Caco-2 (cell line): ENCODE data around the gene C14orf180. TPM values are rescaled to one million over a fixed set of nuclear protein-coding genes. Genes with fewer than 3 reads are reported as not detected.
"Not testable (repeated sequence)": the region's sequence is repeated elsewhere in the genome, so short reads cannot be mapped to it uniquely, and the experiment has no call there.

Source experiments
- BruUV-seq: library from RNA; stranded (reverse); fragments of 400-500 nt; replicated peaks from 2 replicates; lab custom pipeline; 2021; lab: Mats Ljungman, UMichigan
- CTCF ChIA-PET: fragments of 300-600 bp; sonication (Branson Sonifier 250); formaldehyde crosslinking; loops from one replicate; lab custom pipeline; 2022; ENCODE audit warnings: antibody characterized with exemption; lab: Charles Lee
- POLR2A ChIA-PET: fragments of 300-600 bp; sonication (Branson Sonifier 250); formaldehyde crosslinking; loops from one replicate; lab custom pipeline; 2022; ENCODE audit warnings: antibody characterized with exemption; lab: Charles Lee
- DNase-seq, 2 experiments: peaks; one replicate each; pipeline versions ENCODE4 v3.0.0 to v3.0.0-alpha.2; 2020 to 2022
- H3K27me3 ChIP-seq: replicated peaks from 2 replicates; pipeline ENCODE4 v1.6.0; 2011; ENCODE audit warnings: low read length; ENCODE audit not compliant: control insufficient read depth, insufficient read depth
- H3K36me3 ChIP-seq: 2 replicates; pipeline ENCODE4 v1.5.1; 2011; ENCODE audit warnings: low read length; ENCODE audit not compliant: control insufficient read depth, insufficient read depth
- H3K4me1 ChIP-seq: fragments of 250-450 bp; sonication (Bioruptor Pico); 2 replicates; pipeline ENCODE4 v1.5.1; 2020; ENCODE audit warnings: mild to moderate bottlenecking
- H3K4me3 ChIP-seq: 2 replicates; pipeline ENCODE4 v1.5.1; 2011; ENCODE audit warnings: low read depth, mild to moderate bottlenecking, control low read depth, low read length
- H3K9me3 ChIP-seq: fragments of 250-450 bp; sonication (Bioruptor Pico); 2 replicates; pipeline ENCODE4 v1.5.1; 2020; ENCODE audit warnings: mild to moderate bottlenecking, moderate library complexity
- H3K27ac Mint-ChIP-seq: one replicate; pipeline ENCODE4 v1.8.0; 2022; ENCODE audit warnings: mixed read lengths; ENCODE audit not compliant: unreplicated experiment
- H3K27me3 Mint-ChIP-seq: one replicate; pipeline ENCODE4 v1.8.0; 2022; ENCODE audit warnings: mixed read lengths; ENCODE audit not compliant: insufficient read depth, unreplicated experiment
- H3K36me3 Mint-ChIP-seq: one replicate; pipeline ENCODE4 v1.8.0; 2022; ENCODE audit warnings: mild to moderate bottlenecking, mixed read lengths; ENCODE audit not compliant: insufficient read depth, unreplicated experiment
- H3K4me1 Mint-ChIP-seq: one replicate; pipeline ENCODE4 v1.8.0; 2022; ENCODE audit warnings: low read depth, mixed read lengths; ENCODE audit not compliant: unreplicated experiment
- H3K4me3 Mint-ChIP-seq: one replicate; pipeline ENCODE4 v1.8.0; 2022; ENCODE audit warnings: mild to moderate bottlenecking, moderate library complexity, mixed read lengths; ENCODE audit not compliant: unreplicated experiment
- H3K9me3 Mint-ChIP-seq: one replicate; pipeline ENCODE4 v1.8.0; 2022; ENCODE audit warnings: mixed read lengths; ENCODE audit not compliant: unreplicated experiment
- intact Hi-C: fragments of 100-400 bp; cut with micrococcal nuclease; formaldehyde crosslinking; loops from one replicate; pipeline ENCODE4 v1.10.0; 2022; ENCODE audit not compliant: unreplicated experiment
- total RNA-seq: library from RNA; stranded (reverse); gene quantifications from 2 replicates; pipeline ENCODE4 v1.2.3, GENCODE V29; 2022
- TF ChIP-seq, protein P1 (sequence below), 2 experiments: fragments of 200-600 bp in 1 of 2; IDR thresholded peaks; 1 replicate in 1 of 2; 2 replicates in 1 of 2; pipeline versions ENCODE4 v1.5.1 to v1.8.0; 2011 to 2022; ENCODE audit warnings: antibody characterized with exemption in 1 of 2, control low read depth in 1 of 2, inconsistent platforms in 1 of 2, low read depth in 1 of 2, low read length in 1 of 2, mild to moderate bottlenecking in 1 of 2, moderate library complexity in 1 of 2; ENCODE audit not compliant: insufficient read depth in 1 of 2, severe bottlenecking in 1 of 2, unreplicated experiment in 1 of 2

Gene C14orf180
- total RNA-seq, 1 experiment from 2014 or later = not detected

DNA sequence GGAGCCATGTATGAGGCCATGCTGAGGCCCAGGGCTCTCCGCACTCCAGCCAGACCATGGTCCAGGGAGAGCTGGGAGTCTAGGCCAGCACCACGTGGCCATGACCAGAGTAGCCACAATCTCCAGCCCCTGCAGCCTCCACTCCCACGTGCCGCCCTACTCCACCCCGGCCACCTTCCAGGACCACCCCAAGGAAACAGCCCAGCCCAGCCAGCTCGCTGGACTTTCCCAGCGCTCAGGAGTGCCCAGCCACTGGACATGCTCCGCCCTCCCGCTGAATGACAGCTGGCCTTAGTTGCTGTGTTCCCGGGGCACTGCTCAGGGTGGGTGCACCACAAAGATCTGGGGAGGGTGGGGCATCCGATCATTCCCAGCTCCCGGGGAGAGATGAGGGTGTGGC lies 2.1 kb upstream of the C14orf180 start:
- TF ChIP-seq, protein P1, sequence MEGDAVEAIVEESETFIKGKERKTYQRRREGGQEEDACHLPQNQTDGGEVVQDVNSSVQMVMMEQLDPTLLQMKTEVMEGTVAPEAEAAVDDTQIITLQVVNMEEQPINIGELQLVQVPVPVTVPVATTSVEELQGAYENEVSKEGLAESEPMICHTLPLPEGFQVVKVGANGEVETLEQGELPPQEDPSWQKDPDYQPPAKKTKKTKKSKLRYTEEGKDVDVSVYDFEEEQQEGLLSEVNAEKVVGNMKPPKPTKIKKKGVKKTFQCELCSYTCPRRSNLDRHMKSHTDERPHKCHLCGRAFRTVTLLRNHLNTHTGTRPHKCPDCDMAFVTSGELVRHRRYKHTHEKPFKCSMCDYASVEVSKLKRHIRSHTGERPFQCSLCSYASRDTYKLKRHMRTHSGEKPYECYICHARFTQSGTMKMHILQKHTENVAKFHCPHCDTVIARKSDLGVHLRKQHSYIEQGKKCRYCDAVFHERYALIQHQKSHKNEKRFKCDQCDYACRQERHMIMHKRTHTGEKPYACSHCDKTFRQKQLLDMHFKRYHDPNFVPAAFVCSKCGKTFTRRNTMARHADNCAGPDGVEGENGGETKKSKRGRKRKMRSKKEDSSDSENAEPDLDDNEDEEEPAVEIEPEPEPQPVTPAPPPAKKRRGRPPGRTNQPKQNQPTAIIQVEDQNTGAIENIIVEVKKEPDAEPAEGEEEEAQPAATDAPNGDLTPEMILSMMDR (IDR thresholded peaks at IDR 0.05; ENCODE audit: insufficient read depth in 1 of 2, low read depth in 1 of 2, low read length in 1 of 2, severe bottlenecking in 1 of 2, unreplicated experiment in 1 of 2) = no peak
- Histone ChIP-seq H3K36me3 (no peaks in the 10 kb centered on the region), H3K4me3 (no peak overlapping the region), H3K4me1 (peaks cover 19% of the 10 kb centered on the region), H3K9me3 (no peaks in the 10 kb centered on the region), H3K27me3 (no peaks in the 10 kb centered on the region)
- ChIA-PET CTCF (interaction anchor here (1.6 kb wide), 1 partner anchor 13 kb away, joined by 10 read pairs; no protein-coding TSS in a partner anchor), POLR2A (no interaction called here)
- intact Hi-C loops = loop anchor here (2.0 kb wide), 1 partner anchor 61 kb away; no protein-coding TSS in a partner anchor
- no peaks in the 10 kb centered on the region for H3K36me3 Mint-ChIP-seq
- no peaks in the 10 kb centered on the region for H3K9me3 Mint-ChIP-seq
- BruUV-seq = no TSS peak
- H3K27ac Mint-ChIP-seq = no peak overlapping the region
- no peaks in the 10 kb centered on the region for H3K27me3 Mint-ChIP-seq
- no peak overlapping the region for H3K4me3 Mint-ChIP-seq
- DNase-seq = no peak
- H3K4me1 Mint-ChIP-seq = no peaks in the 10 kb centered on the region

DNA sequence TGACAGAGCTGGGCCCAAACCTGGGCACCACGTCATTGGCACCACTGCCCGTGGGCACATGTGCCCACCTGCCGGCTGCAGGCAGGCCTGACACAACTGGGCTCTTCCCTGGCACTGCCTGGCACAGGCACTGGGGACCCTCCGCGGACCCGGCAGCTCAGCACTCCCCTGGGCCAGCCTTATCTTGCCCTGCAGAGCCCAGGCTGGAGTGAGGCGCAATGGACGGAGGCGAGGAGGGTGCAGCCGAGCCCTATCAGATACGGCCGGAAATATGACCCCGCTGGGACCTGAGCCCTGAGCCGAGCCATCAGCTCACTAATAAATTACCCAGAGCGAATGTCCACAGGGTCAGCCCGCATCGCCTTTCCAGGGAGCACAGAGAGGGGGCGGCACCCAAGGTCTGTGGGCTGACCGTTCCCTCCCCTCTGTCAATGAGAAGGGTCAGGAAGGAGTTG lies 1.7 kb upstream of the C14orf180 start:
- Histone ChIP-seq H3K27me3 (no peaks in the 10 kb centered on the region), H3K9me3 (no peaks in the 10 kb centered on the region), H3K4me1 (peaks cover 23% of the 10 kb centered on the region), H3K36me3 (no peaks in the 10 kb centered on the region), H3K4me3 (no peak overlapping the region)
- no peaks in the 10 kb centered on the region for H3K27me3 Mint-ChIP-seq
- intact Hi-C loops = loop anchor here (2.0 kb wide), 1 partner anchor 61 kb away; no protein-coding TSS in a partner anchor
- H3K4me1 Mint-ChIP-seq = no peaks in the 10 kb centered on the region
- no peak overlapping the region for H3K27ac Mint-ChIP-seq
- TF ChIP-seq, protein P1 (IDR thresholded peaks at IDR 0.05; ENCODE audit: insufficient read depth in 1 of 2, low read depth in 1 of 2, low read length in 1 of 2, severe bottlenecking in 1 of 2, unreplicated experiment in 1 of 2) = no peak
- H3K9me3 Mint-ChIP-seq = no peaks in the 10 kb centered on the region
- no peak overlapping the region for H3K4me3 Mint-ChIP-seq
- H3K36me3 Mint-ChIP-seq = no peaks in the 10 kb centered on the region
- BruUV-seq = no TSS peak
- ChIA-PET CTCF (no interaction called here), POLR2A (no interaction called here)
- no peak for DNase-seq

DNA sequence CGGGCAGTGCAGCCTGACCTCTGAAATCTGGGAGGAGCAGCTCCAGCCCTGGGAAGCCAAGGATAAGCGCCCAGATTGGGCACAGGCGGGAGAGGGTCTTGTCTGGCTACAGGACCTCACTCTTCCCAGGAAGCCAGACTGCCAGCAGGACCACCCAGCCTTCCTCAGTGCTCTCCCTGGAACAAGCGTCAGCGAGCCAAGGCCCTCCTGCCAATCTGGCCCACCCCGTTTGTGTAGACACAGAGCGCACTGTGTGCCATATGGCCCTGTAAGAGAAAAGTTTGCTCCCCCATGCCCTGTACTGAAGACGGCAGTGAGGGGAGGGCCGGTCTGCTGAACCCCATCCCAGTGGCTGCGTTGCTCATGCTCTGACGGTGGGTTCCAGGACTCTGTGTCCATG lies 1.2 kb upstream of the C14orf180 start:
- H3K36me3 ChIP-seq = no peaks in the 10 kb centered on the region
- H3K4me1 ChIP-seq = peaks cover 28% of the 10 kb centered on the region
- no peaks in the 10 kb centered on the region for H3K27me3 ChIP-seq

DNA sequence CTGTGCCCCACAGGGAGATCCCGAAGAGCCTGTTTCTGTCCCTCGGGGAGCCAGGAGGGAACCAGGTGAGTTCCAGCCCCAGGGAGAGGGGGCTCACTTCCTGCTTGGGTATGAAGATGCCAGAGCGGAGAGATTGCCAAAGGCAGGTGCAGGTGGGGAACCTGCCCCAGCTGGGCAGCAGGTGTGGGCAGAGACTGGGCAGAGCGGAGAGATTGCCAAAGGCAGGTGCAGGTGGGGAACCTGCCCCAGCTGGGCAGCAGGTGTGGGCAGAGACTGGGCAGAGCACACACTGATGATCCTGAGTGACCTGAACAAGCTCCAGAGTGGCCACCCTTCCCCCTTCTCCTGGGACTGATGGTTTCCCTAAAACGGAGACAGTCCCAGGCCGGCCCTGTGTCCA lies 375 bp downstream of the C14orf180 start:
- H3K4me1 ChIP-seq = peaks cover 38% of the 10 kb centered on the region
- CTCF ChIA-PET, H3K27ac Mint-ChIP-seq, H3K36me3 ChIP-seq, H3K36me3 Mint-ChIP-seq, H3K27me3 Mint-ChIP-seq, H3K9me3 ChIP-seq, H3K4me1 Mint-ChIP-seq, H3K4me3 ChIP-seq, DNase-seq, BruUV-seq, H3K27me3 ChIP-seq, POLR2A ChIA-PET, H3K4me3 Mint-ChIP-seq, H3K9me3 Mint-ChIP-seq, intact Hi-C loops: not testable (repeated sequence)

More for the DNA sequence above, 1.2 kb upstream of the C14orf180 start:
- Histone ChIP-seq H3K4me3 (no peak overlapping the region), H3K9me3 (no peaks in the 10 kb centered on the region)
- no peaks in the 10 kb centered on the region for H3K27me3 Mint-ChIP-seq
- H3K4me1 Mint-ChIP-seq = peaks cover 1% of the 10 kb centered on the region
- no peaks in the 10 kb centered on the region for H3K36me3 Mint-ChIP-seq
- no peaks in the 10 kb centered on the region for H3K9me3 Mint-ChIP-seq
- ChIA-PET POLR2A (no interaction called here), CTCF (no interaction called here)
- no peak overlapping the region for H3K27ac Mint-ChIP-seq
- H3K4me3 Mint-ChIP-seq = no peak overlapping the region
- no TSS peak for BruUV-seq
- no peak for DNase-seq
- TF ChIP-seq, protein P1 (IDR thresholded peaks at IDR 0.05; ENCODE audit: insufficient read depth in 1 of 2, low read depth in 1 of 2, low read length in 1 of 2, severe bottlenecking in 1 of 2, unreplicated experiment in 1 of 2) = no peak
- intact Hi-C loops = no loop called here
